Measurements from ENCODE around the gene CADM2.

CADM2 gene

DNA sequence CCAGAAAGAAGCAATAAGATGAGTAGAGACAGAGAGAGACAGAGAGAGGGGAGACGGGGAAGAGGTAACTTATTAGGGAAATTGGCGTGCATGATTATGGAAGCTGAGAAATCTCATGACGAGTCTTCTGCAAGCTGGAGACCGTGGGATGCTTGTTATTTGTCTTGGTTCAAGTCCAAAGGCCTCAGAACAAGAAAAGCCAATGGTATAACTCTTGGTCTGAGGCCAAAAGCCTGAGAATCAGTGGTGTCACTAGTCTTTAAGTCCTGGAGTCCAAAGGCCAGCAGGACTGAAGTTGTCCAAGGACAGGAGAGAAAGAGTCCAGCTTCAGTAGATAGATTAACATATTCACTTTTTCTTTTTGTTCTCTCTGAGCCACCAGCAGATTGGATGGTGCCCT lies 613.6 kb downstream of the CADM2 start:
- no peaks in the 10 kb centered on the region for H3K36me3 Mint-ChIP-seq (ENCODE audit: low read depth)
- peaks cover 7% of the 10 kb centered on the region for H3K9me3 Mint-ChIP-seq
- TF ChIP-seq, protein P1, sequence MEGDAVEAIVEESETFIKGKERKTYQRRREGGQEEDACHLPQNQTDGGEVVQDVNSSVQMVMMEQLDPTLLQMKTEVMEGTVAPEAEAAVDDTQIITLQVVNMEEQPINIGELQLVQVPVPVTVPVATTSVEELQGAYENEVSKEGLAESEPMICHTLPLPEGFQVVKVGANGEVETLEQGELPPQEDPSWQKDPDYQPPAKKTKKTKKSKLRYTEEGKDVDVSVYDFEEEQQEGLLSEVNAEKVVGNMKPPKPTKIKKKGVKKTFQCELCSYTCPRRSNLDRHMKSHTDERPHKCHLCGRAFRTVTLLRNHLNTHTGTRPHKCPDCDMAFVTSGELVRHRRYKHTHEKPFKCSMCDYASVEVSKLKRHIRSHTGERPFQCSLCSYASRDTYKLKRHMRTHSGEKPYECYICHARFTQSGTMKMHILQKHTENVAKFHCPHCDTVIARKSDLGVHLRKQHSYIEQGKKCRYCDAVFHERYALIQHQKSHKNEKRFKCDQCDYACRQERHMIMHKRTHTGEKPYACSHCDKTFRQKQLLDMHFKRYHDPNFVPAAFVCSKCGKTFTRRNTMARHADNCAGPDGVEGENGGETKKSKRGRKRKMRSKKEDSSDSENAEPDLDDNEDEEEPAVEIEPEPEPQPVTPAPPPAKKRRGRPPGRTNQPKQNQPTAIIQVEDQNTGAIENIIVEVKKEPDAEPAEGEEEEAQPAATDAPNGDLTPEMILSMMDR (IDR thresholded peaks at IDR 0.05; ENCODE audit: unreplicated experiment in 3 of 3), result no peak
- H3K27me3 Mint-ChIP-seq (ENCODE audit: low read depth), result no peaks in the 10 kb centered on the region
- H3K27ac Mint-ChIP-seq, result peak overlapping the region in 1 of 3 experiments; percentile 24
- no peak overlapping the region for H3K4me3 Mint-ChIP-seq
- peaks cover 5% of the 10 kb centered on the region for H3K4me1 Mint-ChIP-seq

DNA sequence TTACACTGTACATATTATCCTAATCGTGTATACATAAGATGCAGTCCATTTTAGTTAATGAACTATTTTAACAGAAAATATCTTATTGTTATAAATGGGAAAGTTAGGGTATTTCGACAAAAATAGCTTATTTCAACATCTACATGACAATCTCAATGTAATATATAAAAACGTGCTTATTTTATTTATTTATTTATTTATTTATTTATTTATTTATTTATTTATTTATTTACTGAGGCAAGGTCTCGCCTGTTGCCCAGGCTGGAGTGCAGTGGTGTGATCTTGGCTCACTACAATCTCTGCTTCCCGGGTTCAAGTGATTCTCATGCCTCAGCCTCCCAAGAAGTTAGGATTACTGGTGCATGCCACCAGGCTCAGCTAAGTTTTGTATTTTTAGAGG lies 614.2 kb downstream of the CADM2 start:
- H3K27me3 Mint-ChIP-seq (ENCODE audit: low read depth), result no peaks in the 10 kb centered on the region
- H3K4me1 Mint-ChIP-seq, result peaks cover 5% of the 10 kb centered on the region

DNA sequence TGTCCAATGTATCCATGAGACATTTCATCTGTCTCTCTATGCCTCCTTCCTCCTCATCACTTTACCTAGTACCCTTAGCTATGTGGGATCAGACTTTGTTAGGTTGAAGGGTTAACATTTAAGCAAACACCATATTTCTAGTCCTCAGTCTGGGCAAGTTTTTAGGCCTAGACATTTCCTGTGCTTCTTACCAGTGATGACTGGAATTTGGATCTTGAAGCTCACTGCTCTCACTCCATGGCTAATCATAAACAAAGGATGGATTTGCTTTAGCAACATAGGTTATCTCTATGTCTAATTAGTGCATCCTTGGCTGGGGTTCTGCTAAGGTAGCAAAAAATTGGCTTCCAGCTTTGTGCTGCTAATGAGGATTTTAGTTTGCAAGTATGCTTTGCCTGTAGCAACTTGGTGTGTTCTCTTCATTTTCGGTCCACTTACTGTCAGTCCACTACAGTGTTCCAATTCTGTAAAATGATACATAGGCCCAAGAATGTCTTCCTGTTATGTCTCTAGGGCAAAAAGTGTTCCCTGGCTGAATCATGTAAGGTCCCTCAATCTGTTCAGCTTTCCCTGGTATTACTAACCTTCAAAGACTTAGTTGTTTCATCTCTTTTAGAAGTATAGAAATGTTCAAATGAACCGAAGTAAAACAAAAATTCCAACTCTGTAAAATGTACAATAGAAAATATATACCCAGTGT lies 615.4 kb downstream of the CADM2 start:
- Mint-ChIP-seq H3K4me1 (peaks cover 5% of the 10 kb centered on the region), H3K4me3 (no peak overlapping the region), H3K27me3 (ENCODE audit: low read depth) (no peaks in the 10 kb centered on the region), H3K9me3 (peaks cover 7% of the 10 kb centered on the region), H3K36me3 (ENCODE audit: low read depth) (no peaks in the 10 kb centered on the region), H3K27ac (no peak overlapping the region)
- TF ChIP-seq, protein P1 (IDR thresholded peaks at IDR 0.05; ENCODE audit: unreplicated experiment in 3 of 3), result no peak

More for the DNA sequence above, 614.2 kb downstream of the CADM2 start:
- Mint-ChIP-seq H3K4me3 (no peak overlapping the region), H3K36me3 (ENCODE audit: low read depth) (no peaks in the 10 kb centered on the region), H3K27ac (peak overlapping the region in 1 of 3 experiments; percentile 24), H3K9me3 (peaks cover 7% of the 10 kb centered on the region)
- TF ChIP-seq, protein P1 (IDR thresholded peaks at IDR 0.05; ENCODE audit: unreplicated experiment in 3 of 3), result no peak

DNA sequence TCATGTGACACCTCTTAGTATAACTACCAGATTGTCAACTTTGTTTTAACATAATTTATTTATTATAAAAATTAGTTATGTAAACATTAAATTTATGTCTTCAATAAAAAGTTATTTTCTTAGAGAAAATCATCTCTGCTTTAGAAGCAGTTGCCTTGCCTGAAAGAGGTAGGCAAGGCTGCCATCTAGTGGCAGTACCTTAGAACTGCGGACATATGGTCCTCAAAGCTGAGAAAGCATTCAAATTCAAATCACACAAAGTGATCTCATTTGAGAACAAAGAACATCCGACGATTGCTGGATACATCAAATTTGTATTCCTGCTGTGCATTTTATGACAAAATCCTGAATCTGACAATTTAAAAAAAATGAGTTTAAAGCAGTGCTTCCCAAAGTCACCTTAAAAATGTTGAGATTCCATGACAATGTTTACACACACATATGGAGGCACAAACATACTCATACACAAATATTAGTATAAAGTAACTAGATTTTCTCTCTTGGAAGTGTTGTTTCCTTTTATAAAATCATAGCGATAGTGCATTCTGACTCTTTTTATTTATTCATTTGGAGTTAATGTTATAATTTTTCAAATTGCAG lies 617.4 kb downstream of the CADM2 start:
- Mint-ChIP-seq H3K9me3 (peaks cover 7% of the 10 kb centered on the region), H3K4me1 (peaks cover 5% of the 10 kb centered on the region), H3K4me3 (no peak overlapping the region), H3K27ac (no peak overlapping the region), H3K36me3 (ENCODE audit: low read depth) (no peaks in the 10 kb centered on the region), H3K27me3 (ENCODE audit: low read depth) (no peaks in the 10 kb centered on the region)
- TF ChIP-seq, protein P1 (IDR thresholded peaks at IDR 0.05; ENCODE audit: unreplicated experiment in 3 of 3), result peak; percentile 68 to 83 (median 73)

DNA sequence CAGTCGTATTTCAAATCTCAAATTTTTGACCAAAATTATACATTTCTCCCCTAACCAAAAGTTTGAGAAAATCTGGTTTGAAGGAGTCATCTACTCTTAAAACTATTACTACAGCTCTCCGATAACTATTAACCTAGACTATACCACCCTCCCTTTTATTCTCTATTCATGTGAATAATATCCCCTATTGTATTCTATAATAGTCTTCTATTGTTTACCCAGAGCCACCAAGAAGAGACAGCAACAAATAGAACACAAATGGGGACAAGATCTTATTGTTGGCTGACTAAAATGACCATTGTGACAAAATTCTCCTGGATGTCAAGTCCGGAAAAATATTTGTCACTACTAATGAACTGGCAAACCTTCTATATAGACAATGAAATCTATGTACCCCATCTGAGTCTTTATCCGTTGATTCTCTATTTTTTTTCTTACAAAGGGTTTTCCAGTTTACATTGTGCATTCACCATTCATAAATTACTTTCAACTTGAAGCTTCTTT lies 618.0 kb downstream of the CADM2 start:
- H3K9me3 Mint-ChIP-seq, result peaks cover 7% of the 10 kb centered on the region
- H3K27ac Mint-ChIP-seq, result no peak overlapping the region
- TF ChIP-seq, protein P1 (IDR thresholded peaks at IDR 0.05; ENCODE audit: unreplicated experiment in 3 of 3), result no peak
- peaks cover 5% of the 10 kb centered on the region for H3K4me1 Mint-ChIP-seq
- H3K4me3 Mint-ChIP-seq, result no peak overlapping the region
- no peaks in the 10 kb centered on the region for H3K27me3 Mint-ChIP-seq (ENCODE audit: low read depth)
- H3K36me3 Mint-ChIP-seq (ENCODE audit: low read depth), result no peaks in the 10 kb centered on the region
